ENCODE data around the gene SCIN. TPM values are rescaled to one million over a fixed set of nuclear protein-coding genes. Genes with fewer than 3 reads are reported as not detected.
A peak's percentile ranks its signal among the peaks of the same experiment; 100 is the strongest.

SCIN gene
- total RNA-seq, 1 experiment from 2014 or later = 28.3 TPM

DNA sequence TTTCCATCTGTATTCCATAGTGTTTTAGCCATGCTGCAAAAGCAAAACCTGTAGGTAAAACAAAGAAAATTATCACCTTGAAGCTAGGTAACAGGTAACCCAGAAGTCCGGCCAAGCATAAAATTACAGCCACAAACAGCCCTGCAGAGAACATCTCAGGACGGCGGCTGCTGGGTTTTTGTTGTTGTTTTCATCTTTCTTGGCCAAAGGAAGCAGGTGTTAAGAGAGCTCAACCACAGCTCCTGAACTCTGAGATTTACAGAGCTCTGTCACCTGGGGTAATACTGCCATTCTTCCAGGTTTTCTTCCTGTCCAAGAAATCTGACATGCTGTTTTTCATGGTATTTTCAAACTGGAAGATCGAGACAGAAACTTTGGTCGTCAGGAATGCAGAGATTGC, 847 bp upstream of the SCIN start:
- Mint-ChIP-seq H3K9me3 (ENCODE audit: low read depth, unreplicated experiment) (no peaks in the 10 kb centered on the region), H3K27ac (ENCODE audit: unreplicated experiment) (peak overlapping the region; percentile 76), H3K27me3 (ENCODE audit: unreplicated experiment) (no peaks in the 10 kb centered on the region), H3K4me1 (ENCODE audit: low read depth, unreplicated experiment) (peaks cover 41% of the 10 kb centered on the region), H3K4me3 (ENCODE audit: low read depth, unreplicated experiment) (peak overlapping the region; percentile 83), H3K36me3 (ENCODE audit: insufficient read depth, unreplicated experiment) (peaks cover 25% of the 10 kb centered on the region)
- TF ChIP-seq, protein P1, sequence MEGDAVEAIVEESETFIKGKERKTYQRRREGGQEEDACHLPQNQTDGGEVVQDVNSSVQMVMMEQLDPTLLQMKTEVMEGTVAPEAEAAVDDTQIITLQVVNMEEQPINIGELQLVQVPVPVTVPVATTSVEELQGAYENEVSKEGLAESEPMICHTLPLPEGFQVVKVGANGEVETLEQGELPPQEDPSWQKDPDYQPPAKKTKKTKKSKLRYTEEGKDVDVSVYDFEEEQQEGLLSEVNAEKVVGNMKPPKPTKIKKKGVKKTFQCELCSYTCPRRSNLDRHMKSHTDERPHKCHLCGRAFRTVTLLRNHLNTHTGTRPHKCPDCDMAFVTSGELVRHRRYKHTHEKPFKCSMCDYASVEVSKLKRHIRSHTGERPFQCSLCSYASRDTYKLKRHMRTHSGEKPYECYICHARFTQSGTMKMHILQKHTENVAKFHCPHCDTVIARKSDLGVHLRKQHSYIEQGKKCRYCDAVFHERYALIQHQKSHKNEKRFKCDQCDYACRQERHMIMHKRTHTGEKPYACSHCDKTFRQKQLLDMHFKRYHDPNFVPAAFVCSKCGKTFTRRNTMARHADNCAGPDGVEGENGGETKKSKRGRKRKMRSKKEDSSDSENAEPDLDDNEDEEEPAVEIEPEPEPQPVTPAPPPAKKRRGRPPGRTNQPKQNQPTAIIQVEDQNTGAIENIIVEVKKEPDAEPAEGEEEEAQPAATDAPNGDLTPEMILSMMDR (IDR thresholded peaks at IDR 0.05; ENCODE audit: unreplicated experiment) = no peak
- intact Hi-C loops (cut with micrococcal nuclease; ENCODE audit: unreplicated experiment) = loop anchor here (1.0 to 2.0 kb wide), 2 partner anchors 45 to 55 kb away; no protein-coding TSS in a partner anchor
- CTCF ChIA-PET = interaction anchor here (0.7 to 3.0 kb wide), 2 partner anchors 12 to 29 kb away, joined by 3 to 12 read pairs; no protein-coding TSS in a partner anchor
- DNase-seq = no peak
- TSS peak; percentile 55 for BruUV-seq (replicated peaks)

DNA sequence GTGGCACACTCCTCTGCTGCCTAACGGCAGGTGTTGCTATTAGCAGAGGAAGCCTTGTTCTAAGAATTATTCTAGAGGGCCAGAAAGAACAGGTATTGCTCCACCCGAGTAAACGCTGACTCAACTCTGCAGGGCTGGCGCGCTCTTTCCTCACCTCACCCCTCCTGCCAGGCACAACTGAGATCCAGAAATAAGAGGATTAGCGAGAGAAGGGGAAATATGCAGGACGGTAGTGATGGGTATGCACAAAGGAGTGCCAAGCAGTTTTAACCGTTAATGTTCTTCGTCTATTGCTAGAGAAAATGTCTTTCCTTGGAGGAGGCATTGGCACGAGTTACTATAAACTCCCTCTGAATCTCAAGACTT, 369 bp upstream of the SCIN start:
- CTCF ChIA-PET = interaction anchor here (0.7 to 3.0 kb wide), 4 partner anchors 12 to 112 kb away, joined by 3 to 12 read pairs (median 7); no protein-coding TSS in a partner anchor
- intact Hi-C loops (cut with micrococcal nuclease; ENCODE audit: unreplicated experiment) = loop anchor here (1.0 to 2.0 kb wide), 2 partner anchors 45 to 54 kb away; no protein-coding TSS in a partner anchor

DNA sequence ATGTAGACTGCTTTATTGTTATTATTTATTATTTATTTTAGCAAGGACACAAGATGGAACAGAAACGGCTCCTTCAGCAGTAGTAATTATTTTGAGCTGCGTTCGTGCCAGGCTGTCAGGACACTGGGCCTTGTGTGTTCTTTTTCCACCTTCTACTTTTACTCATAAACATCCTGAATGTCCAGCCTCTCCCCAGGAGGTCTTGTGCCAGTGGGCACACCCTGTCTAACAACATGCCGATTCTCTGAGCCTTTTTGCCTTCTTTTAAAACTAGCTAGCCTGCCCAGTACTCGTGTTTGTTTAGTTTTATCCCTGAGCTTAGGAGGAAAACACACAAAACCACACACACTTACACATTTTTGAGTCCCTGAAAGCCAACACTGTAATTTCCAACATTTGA, 1.2 kb downstream of the SCIN start:
- H3K27me3 Mint-ChIP-seq (ENCODE audit: unreplicated experiment) = no peaks in the 10 kb centered on the region
- peak overlapping the region; percentile 83 for H3K4me3 Mint-ChIP-seq (ENCODE audit: low read depth, unreplicated experiment)
- peak overlapping the region; percentile 76 for H3K27ac Mint-ChIP-seq (ENCODE audit: unreplicated experiment)
- intact Hi-C loops (cut with micrococcal nuclease; ENCODE audit: unreplicated experiment) = loop anchor here (2.0 kb wide), 1 partner anchor 47 kb away; no protein-coding TSS in a partner anchor
- no peaks in the 10 kb centered on the region for H3K9me3 Mint-ChIP-seq (ENCODE audit: low read depth, unreplicated experiment)
- peak; percentile 49 for DNase-seq
- peaks cover 31% of the 10 kb centered on the region for H3K4me1 Mint-ChIP-seq (ENCODE audit: low read depth, unreplicated experiment)
- TF ChIP-seq, protein P1 (IDR thresholded peaks at IDR 0.05; ENCODE audit: unreplicated experiment) = no peak
- peaks cover 25% of the 10 kb centered on the region for H3K36me3 Mint-ChIP-seq (ENCODE audit: insufficient read depth, unreplicated experiment)
- CTCF ChIA-PET = interaction anchor here (0.6 to 3.0 kb wide), 6 partner anchors 12 to 75 kb away, joined by 3 to 12 read pairs (median 4); no protein-coding TSS in a partner anchor
- no TSS peak for BruUV-seq (replicated peaks)

More for the DNA sequence above, 369 bp upstream of the SCIN start:
- DNase-seq = peak; percentile 64
- H3K27ac Mint-ChIP-seq (ENCODE audit: unreplicated experiment) = peak overlapping the region; percentile 76
- H3K36me3 Mint-ChIP-seq (ENCODE audit: insufficient read depth, unreplicated experiment) = peaks cover 25% of the 10 kb centered on the region
- H3K27me3 Mint-ChIP-seq (ENCODE audit: unreplicated experiment) = no peaks in the 10 kb centered on the region
- H3K9me3 Mint-ChIP-seq (ENCODE audit: low read depth, unreplicated experiment) = no peaks in the 10 kb centered on the region
- BruUV-seq (replicated peaks) = no TSS peak
- peaks cover 40% of the 10 kb centered on the region for H3K4me1 Mint-ChIP-seq (ENCODE audit: low read depth, unreplicated experiment)
- H3K4me3 Mint-ChIP-seq (ENCODE audit: low read depth, unreplicated experiment) = peak overlapping the region; percentile 83
- TF ChIP-seq, protein P1 (IDR thresholded peaks at IDR 0.05; ENCODE audit: unreplicated experiment) = no peak

DNA sequence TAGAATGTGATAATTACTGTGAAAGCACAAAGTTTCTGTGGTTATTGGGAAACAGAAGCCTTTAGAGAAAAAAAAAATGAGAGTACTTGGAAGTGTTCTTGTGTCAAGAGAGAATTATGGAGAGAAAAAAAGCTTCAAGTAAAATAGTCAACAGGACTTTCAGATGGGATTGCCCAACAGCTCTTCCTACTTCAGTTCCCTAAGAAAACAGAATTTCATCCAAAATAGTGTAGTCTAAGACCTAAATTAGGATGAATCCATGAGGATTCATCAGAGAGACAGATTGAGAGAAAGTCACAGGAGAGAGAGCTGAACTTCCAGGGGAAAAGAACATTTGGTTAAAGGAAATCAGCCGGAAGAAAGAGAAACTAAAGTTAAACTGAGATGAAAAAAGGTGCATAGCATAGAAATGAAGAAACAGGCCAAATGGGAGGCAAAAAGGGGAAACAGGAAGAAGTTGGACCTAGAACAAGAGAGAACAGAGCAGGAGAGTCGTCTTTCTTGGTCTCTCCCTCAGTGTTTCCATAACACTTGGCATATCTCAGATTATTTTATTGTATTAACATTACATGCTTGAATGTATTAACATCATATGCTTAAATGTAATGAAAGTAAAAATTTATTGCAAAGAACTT, 2.5 kb downstream of the SCIN start:
- Mint-ChIP-seq H3K4me1 (ENCODE audit: low read depth, unreplicated experiment) (peaks cover 31% of the 10 kb centered on the region), H3K27me3 (ENCODE audit: unreplicated experiment) (no peaks in the 10 kb centered on the region), H3K27ac (ENCODE audit: unreplicated experiment) (peak overlapping the region; percentile 82), H3K4me3 (ENCODE audit: low read depth, unreplicated experiment) (peak overlapping the region; percentile 60), H3K36me3 (ENCODE audit: insufficient read depth, unreplicated experiment) (peaks cover 25% of the 10 kb centered on the region), H3K9me3 (ENCODE audit: low read depth, unreplicated experiment) (no peaks in the 10 kb centered on the region)
- DNase-seq = no peak
- CTCF ChIA-PET = interaction anchor here (0.7 to 1.5 kb wide), 5 partner anchors 9 to 46 kb away, joined by 3 to 6 read pairs (median 3); no protein-coding TSS in a partner anchor
- intact Hi-C loops (cut with micrococcal nuclease; ENCODE audit: unreplicated experiment) = no loop called here
- no TSS peak for BruUV-seq (replicated peaks)
- TF ChIP-seq, protein P1 (IDR thresholded peaks at IDR 0.05; ENCODE audit: unreplicated experiment) = no peak

All from Calu3 (cell line).